MCF 10A (cell line): ENCODE data around the gene MOSMO. TPM values are rescaled to one million over a fixed set of nuclear protein-coding genes. Genes with fewer than 3 reads are reported as not detected.

ENCODE experiments used
- BruUV-seq: library from RNA; stranded (reverse); fragments of 400-500 nt; replicated peaks from 2 replicates; lab custom pipeline; 2021; lab: Mats Ljungman, UMichigan
- CTCF ChIA-PET: fragments of 300-600 bp; sonication (Branson Sonifier 250); formaldehyde crosslinking; extraction: SDS; loops from one replicate; lab custom pipeline; 2021; ENCODE audit warnings: antibody characterized with exemption, inconsistent platforms; lab: Yijun Ruan, JAX
- POLR2A ChIA-PET: fragments of 300-600, 350-650 bp; sonication (Branson Sonifier 250); formaldehyde crosslinking; extraction: SDS; loops from one replicate; lab custom pipeline; 2020; ENCODE audit warnings: antibody characterized with exemption, inconsistent platforms; lab: Yijun Ruan, JAX
- DNase-seq: peaks from one replicate; pipeline ENCODE4 v3.0.0-alpha.2; 2018; ENCODE audit not compliant: unreplicated experiment
- H3K27ac Mint-ChIP-seq: one replicate; pipeline ENCODE4 v1.8.0; 2022; ENCODE audit warnings: mild to moderate bottlenecking, low read depth, mixed read lengths; ENCODE audit not compliant: unreplicated experiment
- H3K27me3 Mint-ChIP-seq: one replicate; pipeline ENCODE4 v1.8.0; 2022; ENCODE audit warnings: mixed read lengths; ENCODE audit not compliant: insufficient read depth, unreplicated experiment
- H3K36me3 Mint-ChIP-seq: one replicate; pipeline ENCODE4 v1.8.0; 2022; ENCODE audit warnings: mild to moderate bottlenecking, moderate library complexity, mixed read lengths; ENCODE audit not compliant: insufficient read depth, unreplicated experiment
- H3K4me1 Mint-ChIP-seq: one replicate; pipeline ENCODE4 v1.8.0; 2022; ENCODE audit warnings: mixed read lengths; ENCODE audit not compliant: insufficient read depth, unreplicated experiment
- H3K4me3 Mint-ChIP-seq: one replicate; pipeline ENCODE4 v1.8.0; 2022; ENCODE audit warnings: mild to moderate bottlenecking, moderate library complexity, mixed read lengths; ENCODE audit not compliant: unreplicated experiment
- H3K9me3 Mint-ChIP-seq: one replicate; pipeline ENCODE4 v1.8.0; 2022; ENCODE audit warnings: mixed read lengths; ENCODE audit not compliant: unreplicated experiment
- intact Hi-C: fragments of 100-400 bp; cut with micrococcal nuclease; formaldehyde crosslinking; loops from 2 replicates; pipeline ENCODE4 v1.14.1; 2022
- total RNA-seq: library from RNA; stranded (reverse); gene quantifications from 2 replicates; pipeline ENCODE4 v1.2.3, GENCODE V29; 2022
- TF ChIP-seq, protein P1 (sequence below): fragments of 200-600 bp; IDR thresholded peaks from one replicate; pipeline ENCODE4 v1.8.0; 2022; ENCODE audit warnings: antibody characterized with exemption, mild to moderate bottlenecking; ENCODE audit not compliant: unreplicated experiment

The MOSMO gene
- total RNA-seq, 1 experiment from 2014 or later = 16.4 TPM

DNA sequence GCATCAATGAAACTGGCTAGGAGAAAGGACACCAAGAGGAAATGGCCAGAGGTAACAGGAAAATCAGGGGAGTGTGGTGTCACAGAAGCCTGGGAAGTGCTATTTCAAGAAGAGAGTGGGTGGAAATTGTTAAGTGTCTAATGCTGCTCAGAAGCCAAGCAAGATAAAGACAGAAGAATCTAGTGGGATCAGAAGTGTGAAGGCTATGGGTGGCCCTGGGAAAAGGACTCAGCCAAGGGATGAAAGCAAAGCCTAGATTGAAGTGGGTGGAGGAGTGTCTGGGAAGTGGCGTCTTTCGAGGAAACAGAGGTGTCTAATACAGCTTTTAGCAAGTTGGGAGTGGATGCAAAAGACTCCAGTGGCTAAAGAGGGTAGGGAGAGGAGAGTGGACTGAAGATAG is 20.4 kb upstream of the MOSMO start:
- TF ChIP-seq, protein P1, sequence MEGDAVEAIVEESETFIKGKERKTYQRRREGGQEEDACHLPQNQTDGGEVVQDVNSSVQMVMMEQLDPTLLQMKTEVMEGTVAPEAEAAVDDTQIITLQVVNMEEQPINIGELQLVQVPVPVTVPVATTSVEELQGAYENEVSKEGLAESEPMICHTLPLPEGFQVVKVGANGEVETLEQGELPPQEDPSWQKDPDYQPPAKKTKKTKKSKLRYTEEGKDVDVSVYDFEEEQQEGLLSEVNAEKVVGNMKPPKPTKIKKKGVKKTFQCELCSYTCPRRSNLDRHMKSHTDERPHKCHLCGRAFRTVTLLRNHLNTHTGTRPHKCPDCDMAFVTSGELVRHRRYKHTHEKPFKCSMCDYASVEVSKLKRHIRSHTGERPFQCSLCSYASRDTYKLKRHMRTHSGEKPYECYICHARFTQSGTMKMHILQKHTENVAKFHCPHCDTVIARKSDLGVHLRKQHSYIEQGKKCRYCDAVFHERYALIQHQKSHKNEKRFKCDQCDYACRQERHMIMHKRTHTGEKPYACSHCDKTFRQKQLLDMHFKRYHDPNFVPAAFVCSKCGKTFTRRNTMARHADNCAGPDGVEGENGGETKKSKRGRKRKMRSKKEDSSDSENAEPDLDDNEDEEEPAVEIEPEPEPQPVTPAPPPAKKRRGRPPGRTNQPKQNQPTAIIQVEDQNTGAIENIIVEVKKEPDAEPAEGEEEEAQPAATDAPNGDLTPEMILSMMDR = no peak
- Mint-ChIP-seq H3K27me3 (no peaks in the 10 kb centered on the region), H3K27ac (no peak overlapping the region), H3K4me1 (no peaks in the 10 kb centered on the region), H3K4me3 (no peak overlapping the region), H3K36me3 (peaks cover 36% of the 10 kb centered on the region), H3K9me3 (no peaks in the 10 kb centered on the region)
- DNase-seq = no peak
- ChIA-PET CTCF (interaction anchor here (0.6 to 1.5 kb wide), 3 partner anchors 12 to 111 kb away, joined by 3 to 7 read pairs (median 4); no protein-coding TSS in a partner anchor), POLR2A (interaction anchor here (0.9 to 1.7 kb wide), 3 partner anchors 28 to 201 kb away, joined by 3 to 4 read pairs (median 3); no protein-coding TSS in a partner anchor)
- intact Hi-C loops = no loop called here
- no TSS peak for BruUV-seq

DNA sequence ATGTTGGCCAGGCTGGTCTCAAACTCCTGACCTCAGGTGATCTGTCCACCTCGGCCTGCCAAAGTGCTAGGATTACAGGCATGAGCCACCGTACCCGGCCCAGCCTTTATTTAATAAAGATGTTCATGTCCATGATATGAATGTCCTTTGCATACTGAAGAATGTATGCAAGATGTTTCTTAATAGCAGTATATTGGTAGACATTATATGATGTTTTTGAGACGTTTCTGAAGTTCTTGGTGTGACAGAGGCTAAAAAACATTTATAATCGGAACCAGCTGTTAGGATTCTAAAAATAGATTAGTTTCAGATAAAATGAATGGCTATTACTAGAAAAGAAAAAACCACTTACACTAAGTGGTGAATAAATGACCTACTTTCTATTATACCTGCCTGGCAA is 18.8 kb upstream of the MOSMO start:
- peaks cover 19% of the 10 kb centered on the region for H3K36me3 Mint-ChIP-seq

DNA sequence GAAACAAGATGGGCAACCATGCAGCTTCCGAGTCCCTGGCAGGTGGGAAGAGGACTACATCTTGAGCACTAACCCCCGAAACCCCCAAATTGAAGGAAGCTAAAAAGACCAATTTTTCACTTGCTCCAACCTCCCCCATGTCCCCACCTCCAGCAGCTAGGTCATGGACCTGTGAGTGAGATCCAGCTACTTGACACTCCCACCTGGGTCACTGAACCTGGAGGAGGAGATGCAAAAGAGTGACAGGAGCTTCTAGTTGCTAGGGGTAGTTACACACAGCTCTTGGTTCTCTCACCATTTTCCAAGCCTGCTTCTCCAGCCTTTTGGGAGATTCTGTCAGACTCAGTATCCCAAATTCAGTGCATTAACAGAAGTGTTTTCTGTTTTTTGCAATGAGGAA is 18.2 kb upstream of the MOSMO start:
- POLR2A ChIA-PET = interaction anchor here (1.1 to 1.8 kb wide), 6 partner anchors 9 to 89 kb away, joined by 3 to 6 read pairs (median 4); partner anchors contain the start of gene UQCRC2
- Mint-ChIP-seq H3K4me3 (no peak overlapping the region), H3K36me3 (peaks cover 13% of the 10 kb centered on the region), H3K4me1 (no peaks in the 10 kb centered on the region), H3K27me3 (no peaks in the 10 kb centered on the region), H3K27ac (no peak overlapping the region), H3K9me3 (no peaks in the 10 kb centered on the region)
- BruUV-seq = no TSS peak
- DNase-seq = no peak
- intact Hi-C loops = no loop called here
- CTCF ChIA-PET = interaction anchor here (0.6 to 2.8 kb wide), 6 partner anchors 10 to 199 kb away, joined by 3 to 25 read pairs (median 14); no protein-coding TSS in a partner anchor
- TF ChIP-seq, protein P1 = no peak

More for the DNA sequence above, 18.8 kb upstream of the MOSMO start:
- ChIA-PET CTCF (interaction anchor here (0.6 to 2.8 kb wide), 7 partner anchors 10 to 199 kb away, joined by 3 to 25 read pairs (median 7); no protein-coding TSS in a partner anchor), POLR2A (interaction anchor here (1.1 to 1.8 kb wide), 5 partner anchors 8 to 89 kb away, joined by 3 to 6 read pairs (median 4); partner anchors contain the start of gene UQCRC2)
- no peaks in the 10 kb centered on the region for H3K27me3 Mint-ChIP-seq
- no TSS peak for BruUV-seq
- intact Hi-C loops = no loop called here
- H3K4me1 Mint-ChIP-seq = no peaks in the 10 kb centered on the region
- no peak overlapping the region for H3K4me3 Mint-ChIP-seq
- no peaks in the 10 kb centered on the region for H3K9me3 Mint-ChIP-seq
- DNase-seq = no peak
- no peak overlapping the region for H3K27ac Mint-ChIP-seq
- TF ChIP-seq, protein P1 = no peak

DNA sequence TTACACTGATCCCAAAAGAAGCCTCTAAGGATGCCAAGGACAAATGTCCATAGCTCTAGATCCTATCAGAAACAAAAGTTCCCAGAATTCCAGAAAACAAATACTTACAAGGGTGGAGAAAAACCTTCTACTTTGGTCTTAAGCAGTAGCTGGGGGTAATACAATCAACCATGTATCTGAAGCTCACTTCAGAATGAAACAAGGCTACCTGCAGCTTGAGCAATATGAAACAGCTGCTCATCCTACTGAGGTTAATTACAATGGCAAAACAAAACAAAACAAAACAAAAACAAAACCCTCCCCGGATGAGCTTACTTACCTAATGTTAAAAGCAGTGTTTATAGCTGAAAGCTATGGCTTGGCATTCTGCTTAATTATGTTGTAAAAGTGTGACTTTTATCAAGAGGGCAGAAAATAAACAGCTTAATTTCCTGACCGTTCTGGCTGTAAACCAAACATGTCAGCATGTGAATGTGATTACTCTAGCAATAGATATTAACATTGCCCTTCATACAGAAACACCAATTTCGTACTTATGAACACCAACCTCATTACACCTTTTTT is 17.4 kb upstream of the MOSMO start:
- H3K27ac Mint-ChIP-seq = no peak overlapping the region
- ChIA-PET CTCF (interaction anchor here (0.5 to 2.8 kb wide), 10 partner anchors 9 to 1838 kb away, joined by 3 to 25 read pairs (median 4); no protein-coding TSS in a partner anchor), POLR2A (interaction anchor here (0.7 to 1.8 kb wide), 7 partner anchors 8 to 106 kb away, joined by 3 to 6 read pairs (median 3); partner anchors contain the start of gene UQCRC2)
- TF ChIP-seq, protein P1 = no peak
- no peak overlapping the region for H3K4me3 Mint-ChIP-seq
- DNase-seq = no peak
- intact Hi-C loops = no loop called here
- H3K36me3 Mint-ChIP-seq = peaks cover 6% of the 10 kb centered on the region
- H3K27me3 Mint-ChIP-seq = no peaks in the 10 kb centered on the region
- H3K9me3 Mint-ChIP-seq = no peaks in the 10 kb centered on the region
- BruUV-seq = no TSS peak
- H3K4me1 Mint-ChIP-seq = no peaks in the 10 kb centered on the region
